GM19463 (cell line): ENCODE results near the gene ARHGEF35.
"Not testable (repeated sequence)": the region's sequence is repeated elsewhere in the genome, so short reads cannot be mapped to it uniquely, and the experiment has no call there.

Source experiments
- ATAC-seq: cut with Tn5 transposase; IDR thresholded peaks from one replicate; pipeline ENCODE4 v1.9.1; 2021; ENCODE audit warnings: mild to moderate bottlenecking, moderate library complexity; ENCODE audit not compliant: unreplicated experiment

ARHGEF35 gene

GRCh38 chr7:144195212-144195872 lies at the start of gene ARHGEF35:
TSS of gene ARHGEF35 (minus strand) at chr7:144195833. CDS start at chr7:144188383, 7,450 bp downstream.
- ATAC-seq = peak; percentile 70

- ATAC-seq = not testable (repeated sequence)
Measured at GRCh38 chr7:144245372-144245771, 49.7 kb upstream of the ARHGEF35 start.

GRCh38 chr7:144239365-144239764 lies 43.7 kb upstream of the ARHGEF35 start, which contains the start of gene OR2A42:
TSS of gene OR2A42 (minus strand) at chr7:144239605. CDS start at chr7:144232843, 6,762 bp downstream.
- not testable (repeated sequence) for ATAC-seq

GRCh38 chr7:144238530-144239082 lies 43.0 kb upstream of the ARHGEF35 start:
- not testable (repeated sequence) for ATAC-seq

- not testable (repeated sequence) for ATAC-seq
Measured at GRCh38 chr7:144233039-144233438, 37.4 kb upstream of the ARHGEF35 start.

GRCh38 chr7:144231027-144231426 lies 35.4 kb upstream of the ARHGEF35 start:
- not testable (repeated sequence) for ATAC-seq

- ATAC-seq = not testable (repeated sequence)
Measured at GRCh38 chr7:144228810-144229209, 33.2 kb upstream of the ARHGEF35 start.

GRCh38 chr7:144226866-144227265 lies 31.2 kb upstream of the ARHGEF35 start:
- ATAC-seq = not testable (repeated sequence)

- ATAC-seq = not testable (repeated sequence)
Measured at GRCh38 chr7:144223675-144224074, 28.0 kb upstream of the ARHGEF35 start.

- ATAC-seq = not testable (repeated sequence)
Measured at GRCh38 chr7:144220531-144220930, 24.9 kb upstream of the ARHGEF35 start.

GRCh38 chr7:144219149-144219548 lies 23.5 kb upstream of the ARHGEF35 start:
- ATAC-seq = peak; percentile 46

- ATAC-seq = not testable (repeated sequence)
Measured at GRCh38 chr7:144218581-144218980, 22.9 kb upstream of the ARHGEF35 start.

- not testable (repeated sequence) for ATAC-seq
Measured at GRCh38 chr7:144217200-144217599, 21.6 kb upstream of the ARHGEF35 start.

GRCh38 chr7:144205306-144205705 lies 9.7 kb upstream of the ARHGEF35 start:
- ATAC-seq = not testable (repeated sequence)

- not testable (repeated sequence) for ATAC-seq
Measured at GRCh38 chr7:144203086-144203485, 7.5 kb upstream of the ARHGEF35 start.

GRCh38 chr7:144201978-144202377 lies 6.3 kb upstream of the ARHGEF35 start:
- peak; percentile 23 for ATAC-seq

- ATAC-seq = not testable (repeated sequence)
Measured at GRCh38 chr7:144198934-144199333, 3.3 kb upstream of the ARHGEF35 start.

- not testable (repeated sequence) for ATAC-seq
Measured at GRCh38 chr7:144194453-144194852, 1.2 kb downstream of the ARHGEF35 start.

- not testable (repeated sequence) for ATAC-seq
Measured at GRCh38 chr7:144193782-144194181, 1.9 kb downstream of the ARHGEF35 start.

- not testable (repeated sequence) for ATAC-seq
Measured at GRCh38 chr7:144188578-144189171, 7.0 kb downstream of the ARHGEF35 start.

- ATAC-seq = not testable (repeated sequence)
Measured at GRCh38 chr7:144187848-144188247, 7.8 kb downstream of the ARHGEF35 start.

- not testable (repeated sequence) for ATAC-seq
Measured at GRCh38 chr7:144183166-144183565, 12.5 kb downstream of the ARHGEF35 start, which contains the start of gene CTAGE4. TSS of gene CTAGE4 (plus strand) at chr7:144183466. CDS start at chr7:144183504, 38 bp downstream.
